Activated CD4-positive, CD25-positive, alpha-beta regulatory T cell treated with anti-CD3 and anti-CD28 coated beads, Interleukin-2, amount 50 U/mL, for 16 hours (primary cell): ENCODE results near the gene ENDOD1.
"Not testable (repeated sequence)": the region's sequence is repeated elsewhere in the genome, so short reads cannot be mapped to it uniquely, and the experiment has no call there.

Experiments used
- DNase-seq: peaks from one replicate; pipeline ENCODE4 v3.0.0-alpha.2; 2020; ENCODE audit warnings: low read depth, low spot score

Gene ENDOD1

GRCh38 chr11:95103701-95104100, 14.1 kb downstream of the ENDOD1 start:
- DNase-seq = no peak

- no peak for DNase-seq
Observed at GRCh38 chr11:95104121-95104830, 14.6 kb downstream of the ENDOD1 start.

- no peak for DNase-seq
Observed at GRCh38 chr11:95104856-95105255, 15.2 kb downstream of the ENDOD1 start.

- DNase-seq = no peak
Observed at GRCh38 chr11:95108159-95108611, 18.5 kb downstream of the ENDOD1 start.

GRCh38 chr11:95108671-95109551, 19.3 kb downstream of the ENDOD1 start:
- no peak for DNase-seq

- DNase-seq = not testable (repeated sequence)
Observed at GRCh38 chr11:95111471-95111870, 21.8 kb downstream of the ENDOD1 start.

- no peak for DNase-seq
Observed at GRCh38 chr11:95111923-95112540, 22.4 kb downstream of the ENDOD1 start.

GRCh38 chr11:95115597-95115996, 26.0 kb downstream of the ENDOD1 start:
- DNase-seq = no peak

- DNase-seq = no peak
Observed at GRCh38 chr11:95119361-95120060, 29.9 kb downstream of the ENDOD1 start.

GRCh38 chr11:95121698-95122097, 32.1 kb downstream of the ENDOD1 start:
- no peak for DNase-seq

GRCh38 chr11:95123556-95123955, 33.9 kb downstream of the ENDOD1 start:
- DNase-seq = no peak

GRCh38 chr11:95128602-95129001, 39.0 kb downstream of the ENDOD1 start:
- DNase-seq = no peak

- DNase-seq = no peak
Observed at GRCh38 chr11:95132956-95133355, 43.3 kb downstream of the ENDOD1 start.

- DNase-seq = no peak
Observed at GRCh38 chr11:95134491-95134890, 44.8 kb downstream of the ENDOD1 start.

- no peak for DNase-seq
Observed at GRCh38 chr11:95135155-95135554, 45.5 kb downstream of the ENDOD1 start.

GRCh38 chr11:95135880-95136279, 46.2 kb downstream of the ENDOD1 start:
- no peak for DNase-seq

- not testable (repeated sequence) for DNase-seq
Observed at GRCh38 chr11:95136747-95137146, 47.1 kb downstream of the ENDOD1 start.

GRCh38 chr11:95137299-95137698, 47.7 kb downstream of the ENDOD1 start:
- DNase-seq = no peak

GRCh38 chr11:95138448-95138847, 48.8 kb downstream of the ENDOD1 start:
- DNase-seq = no peak

GRCh38 chr11:95140397-95141033, 50.9 kb downstream of the ENDOD1 start:
- DNase-seq = no peak

GRCh38 chr11:95142431-95142830, 52.8 kb downstream of the ENDOD1 start:
- no peak for DNase-seq
